Measurements from ENCODE around the gene PGS1. TPM values are rescaled to one million over a fixed set of nuclear protein-coding genes. Genes with fewer than 3 reads are reported as not detected.
A peak's percentile ranks its signal among the peaks of the same experiment; 100 is the strongest.

Gene PGS1
- total and polyA plus RNA-seq, 2 of the 8 experiments (the other 6 are each of a cell fraction or from before 2014, with no cell fraction given), result 46.7 to 60.0 TPM

GRCh38 chr17:78343543-78344201 lies 34.8 kb upstream of the PGS1 start:
- Histone ChIP-seq H3K18ac (ENCODE audit: extremely low read depth, low read length) (no peak overlapping the region; the same call in 1 of the 2 replicates), H2BK5ac (ENCODE audit: low read depth, low read length) (peak overlapping the region; percentile 27; the same call in 1 of the 2 replicates), H3K4ac (replicated peaks; ENCODE audit: insufficient read length, low read depth, low read length) (no peak overlapping the region), H2BK120ac (replicated peaks; ENCODE audit: low read depth, low read length) (peak overlapping the region; percentile 33), H2BK15ac (ENCODE audit: low read length) (0 out of 2 replicates have a peak overlapping the region, but pooled peaks have one; percentile 3), H2AK5ac (ENCODE audit: low read depth, low read length) (no peak overlapping the region), H3K9ac (replicated peaks in 1 of 4; ENCODE audit: extremely low read depth in 1 of 4, low read depth in 3 of 4, low read length in 3 of 4) (no peak overlapping the region), H4K20me1 (replicated peaks in 1 of 2; ENCODE audit: control insufficient read depth in 1 of 2, insufficient read depth in 2 of 2, low read length in 2 of 2) (no peaks in the 10 kb centered on the region), H3K23ac (ENCODE audit: insufficient read length) (no peak overlapping the region), H3K4me2 (ENCODE audit: insufficient read depth in 1 of 2, low read depth in 2 of 2, low read length in 2 of 2) (no peak overlapping the region), H2BK20ac (ENCODE audit: low read length) (peak overlapping the region; percentile 86; the same call in 1 of the 2 replicates), H3K36me3 (ENCODE audit: control insufficient read depth in 2 of 4, insufficient read depth in 4 of 4, low read length in 3 of 4) (no peaks in the 10 kb centered on the region), H4K5ac (ENCODE audit: insufficient read length, low read depth, low read length) (no peak overlapping the region), H3K79me1 (ENCODE audit: low read depth, low read length) (no peaks in the 10 kb centered on the region), H3K4me1 (replicated peaks in 1 of 4; ENCODE audit: control insufficient read depth in 3 of 4, insufficient read depth in 4 of 4, low read length in 3 of 4) (peaks cover 0 to 17% (median 14%) of the 10 kb centered on the region in 4 experiments; a peak in 5 of 7 replicates), H3K79me2 (ENCODE audit: control insufficient read depth in 1 of 2, insufficient read depth in 2 of 2, low read length in 2 of 2) (no peaks in the 10 kb centered on the region), H2AFZ (ENCODE audit: low read length) (no peak overlapping the region), H3K23me2 (ENCODE audit: low read depth, low read length) (peaks cover 2% of the 10 kb centered on the region; the same call in 1 of the 2 replicates), H2BK12ac (ENCODE audit: low read depth, low read length) (peak overlapping the region; percentile 81; the same call in 1 of the 2 replicates), H3K27ac (ENCODE audit: low read depth, low read length) (no peak overlapping the region), H4K91ac (replicated peaks; ENCODE audit: insufficient read length, low read length) (peak overlapping the region; percentile 82), H3K14ac (ENCODE audit: insufficient read length) (no peak overlapping the region), H4K8ac (ENCODE audit: extremely low read depth, insufficient read depth, low read length) (no peak overlapping the region), H3K56ac (replicated peaks; ENCODE audit: insufficient read length, low read depth, low read length) (no peak overlapping the region), H3K9me3 (ENCODE audit: insufficient read depth in 2 of 2, low read depth in 1 of 2, low read length in 1 of 2) (no peaks in the 10 kb centered on the region), H3K27me3 (replicated peaks in 1 of 4; ENCODE audit: control insufficient read depth in 3 of 4, extremely low read depth in 1 of 4, insufficient read depth in 3 of 4, low read length in 3 of 4) (peaks cover 0 to 23% (median 13%) of the 10 kb centered on the region in 4 experiments; a peak in 5 of 7 replicates), H3K4me3 (ENCODE audit: extremely low read depth in 1 of 4, insufficient read depth in 2 of 4, low read depth in 3 of 4, low read length in 4 of 4) (no peak overlapping the region)
- TF ChIP-seq HDAC2 (IDR thresholded peaks at IDR 0.05; ENCODE audit: borderline replicate concordance in 1 of 2, low read depth in 2 of 2, low read length in 2 of 2), result no peak
- peak; percentile 41; the same call in 1 of the 2 replicates for TF ChIP-seq MAX (IDR thresholded peaks at IDR 0.05)
- DNase-seq (ENCODE audit: low read depth in 1 of 2, low spot score in 2 of 2) (no peak), FAIRE-seq (no peak)
- ChIA-PET CTCF (ENCODE audit: partially characterized antibody) (interaction anchor here (1.0 to 2.7 kb wide), 13 partner anchors 8 to 79 kb away, joined by 3 to 10 read pairs (median 4); no protein-coding TSS in a partner anchor), POLR2A (ENCODE audit: partially characterized antibody) (interaction anchor here (1.6 to 5.2 kb wide), 3 partner anchors 14 to 31 kb away, joined by 4 to 29 read pairs (median 8); partner anchors contain the start of gene SOCS3)
- WGBS, 2 experiments (ENCODE audit: extremely low coverage in 1 of 2, insufficient coverage in 1 of 2, insufficient read length in 1 of 2, insufficient replicate concordance in 2 of 2, low coverage in 1 of 2, low lambda C conversion rate in 2 of 2, missing lambda C conversion rate in 1 of 2), result 89% methylated on average over 19 of the region's 19 CpGs; no CpG with 5 or more reads in 1 of the 2 experiments
